ENCODE data around the gene ACP4. TPM values are rescaled to one million over a fixed set of nuclear protein-coding genes. Genes with fewer than 3 reads are reported as not detected.

The ACP4 gene
- total RNA-seq, 1 donor from 2014 or later: not detected

DNA sequence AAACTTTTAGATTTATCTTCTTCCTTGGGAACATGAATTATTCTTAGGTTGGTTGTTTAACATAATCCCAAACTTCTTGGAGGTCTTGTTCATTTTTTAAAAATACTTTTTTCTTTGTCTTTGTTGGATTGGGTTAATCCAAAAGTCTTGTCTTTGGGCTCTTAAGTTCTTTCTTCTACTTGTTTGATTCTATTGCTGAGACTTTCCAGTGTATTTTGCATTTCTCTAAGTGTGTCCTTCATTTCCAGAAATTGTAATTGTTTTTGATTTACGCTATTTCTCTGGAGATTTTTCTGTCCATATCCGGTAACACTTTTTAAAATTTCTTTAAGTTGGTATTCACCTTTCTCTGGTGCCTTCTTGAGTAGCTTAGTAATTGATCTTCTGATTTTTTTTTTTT lies 53.0 kb downstream of the ACP4 start:
- Mint-ChIP-seq H3K4me1 (peaks cover under 1% of the 10 kb centered on the region), H3K27me3 (ENCODE audit: low read depth) (peaks cover 71% of the 10 kb centered on the region), H3K9me3 (peaks cover 9% of the 10 kb centered on the region), H3K36me3 (peaks cover 1% of the 10 kb centered on the region), H3K27ac (no peak overlapping the region), H3K4me3 (no peak overlapping the region)
- TF ChIP-seq, protein P1, sequence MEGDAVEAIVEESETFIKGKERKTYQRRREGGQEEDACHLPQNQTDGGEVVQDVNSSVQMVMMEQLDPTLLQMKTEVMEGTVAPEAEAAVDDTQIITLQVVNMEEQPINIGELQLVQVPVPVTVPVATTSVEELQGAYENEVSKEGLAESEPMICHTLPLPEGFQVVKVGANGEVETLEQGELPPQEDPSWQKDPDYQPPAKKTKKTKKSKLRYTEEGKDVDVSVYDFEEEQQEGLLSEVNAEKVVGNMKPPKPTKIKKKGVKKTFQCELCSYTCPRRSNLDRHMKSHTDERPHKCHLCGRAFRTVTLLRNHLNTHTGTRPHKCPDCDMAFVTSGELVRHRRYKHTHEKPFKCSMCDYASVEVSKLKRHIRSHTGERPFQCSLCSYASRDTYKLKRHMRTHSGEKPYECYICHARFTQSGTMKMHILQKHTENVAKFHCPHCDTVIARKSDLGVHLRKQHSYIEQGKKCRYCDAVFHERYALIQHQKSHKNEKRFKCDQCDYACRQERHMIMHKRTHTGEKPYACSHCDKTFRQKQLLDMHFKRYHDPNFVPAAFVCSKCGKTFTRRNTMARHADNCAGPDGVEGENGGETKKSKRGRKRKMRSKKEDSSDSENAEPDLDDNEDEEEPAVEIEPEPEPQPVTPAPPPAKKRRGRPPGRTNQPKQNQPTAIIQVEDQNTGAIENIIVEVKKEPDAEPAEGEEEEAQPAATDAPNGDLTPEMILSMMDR (IDR thresholded peaks at IDR 0.05; ENCODE audit: unreplicated experiment): no peak
- no peak for DNase-seq (ENCODE audit: low spot score in 2 of 2, unreplicated experiment in 2 of 2)

DNA sequence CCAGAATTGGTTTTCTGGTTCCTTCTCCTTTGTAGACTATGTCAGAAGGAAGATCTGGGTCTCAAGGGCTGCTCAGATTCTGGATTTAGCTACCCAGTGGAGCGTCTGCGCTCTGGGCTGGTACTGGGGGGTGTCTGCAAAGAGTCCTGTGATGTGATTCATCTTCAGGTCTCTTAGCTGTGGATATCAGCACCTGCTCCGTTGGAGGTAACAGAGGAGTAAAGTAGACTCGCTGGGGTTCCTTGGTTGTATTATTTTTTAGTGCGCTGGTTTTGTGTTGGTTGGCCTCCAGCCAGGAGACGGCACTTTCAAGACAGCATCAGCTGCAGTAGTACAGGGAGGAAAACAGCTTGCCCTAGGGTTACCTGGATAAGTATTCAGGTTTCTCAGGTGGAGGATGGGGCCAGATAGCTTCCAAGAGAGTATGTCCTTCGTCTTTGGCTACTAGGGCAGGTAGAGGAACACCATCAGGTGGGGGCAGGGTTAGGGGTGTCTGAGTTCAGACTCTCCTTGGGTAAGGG lies 53.5 kb downstream of the ACP4 start:
- H3K27me3 Mint-ChIP-seq (ENCODE audit: low read depth): peaks cover 75% of the 10 kb centered on the region

DNA sequence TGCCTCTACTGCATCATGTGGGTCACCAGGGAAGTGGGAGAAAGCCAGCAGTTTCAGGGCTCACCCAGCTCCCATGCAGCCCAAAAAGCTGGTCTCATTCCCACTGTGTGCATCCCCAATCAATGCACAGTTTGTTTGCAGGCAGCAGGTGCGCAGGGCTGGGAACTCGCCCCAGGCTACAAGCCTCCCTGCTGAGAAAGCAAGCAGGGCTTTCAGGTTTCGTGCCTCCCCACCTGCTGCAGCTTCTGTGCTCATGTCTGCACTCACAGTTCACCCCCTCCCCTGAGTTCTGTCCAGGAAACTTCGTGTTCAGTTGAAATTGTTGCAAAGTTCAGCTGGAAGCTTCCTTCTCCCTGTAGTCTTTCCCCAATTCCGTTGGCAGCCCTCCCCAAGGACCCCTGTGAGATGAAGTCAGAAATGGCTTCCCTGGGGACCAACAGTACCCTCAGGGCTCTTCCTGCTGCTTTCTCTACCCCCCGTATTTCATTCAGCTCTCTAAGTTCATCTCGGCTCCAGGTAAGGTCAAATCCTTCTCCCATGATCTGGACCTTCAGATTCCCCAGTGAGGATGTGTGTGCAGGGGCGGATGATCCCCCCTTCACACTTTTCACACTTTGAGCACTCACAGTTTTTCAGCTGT lies 54.2 kb downstream of the ACP4 start:
- Mint-ChIP-seq H3K9me3 (peaks cover 9% of the 10 kb centered on the region), H3K4me1 (no peaks in the 10 kb centered on the region), H3K4me3 (no peak overlapping the region), H3K36me3 (peaks cover 1% of the 10 kb centered on the region), H3K27me3 (ENCODE audit: low read depth) (peaks cover 76% of the 10 kb centered on the region), H3K27ac (no peak overlapping the region)
- TF ChIP-seq, protein P1 (IDR thresholded peaks at IDR 0.05; ENCODE audit: unreplicated experiment): no peak
- DNase-seq (ENCODE audit: low spot score in 2 of 2, unreplicated experiment in 2 of 2): no peak

More for the DNA sequence above, 53.5 kb downstream of the ACP4 start:
- no peak for DNase-seq (ENCODE audit: low spot score in 2 of 2, unreplicated experiment in 2 of 2)
- peaks cover 9% of the 10 kb centered on the region for H3K9me3 Mint-ChIP-seq
- peaks cover 1% of the 10 kb centered on the region for H3K36me3 Mint-ChIP-seq
- H3K27ac Mint-ChIP-seq: no peak overlapping the region
- no peaks in the 10 kb centered on the region for H3K4me1 Mint-ChIP-seq
- no peak overlapping the region for H3K4me3 Mint-ChIP-seq
- TF ChIP-seq, protein P1 (IDR thresholded peaks at IDR 0.05; ENCODE audit: unreplicated experiment): no peak

Other genes with a start within 250 kb of the ACP4 start
- 15.2 to 16.9 TPM (median 16.3 TPM) in 3 replicates for gene LRRC4B, start 222.0 kb upstream of the ACP4 start, total RNA-seq
- gene SYT3, start 150.5 kb upstream of the ACP4 start, total RNA-seq: 0.31 to 0.77 TPM (median 0.60 TPM) in 3 replicates
- 3.0 to 5.0 TPM (median 3.5 TPM) in 3 replicates for gene C19orf81, start 141.0 kb upstream of the ACP4 start, total RNA-seq
- gene SHANK1, start 70.6 kb upstream of the ACP4 start, total RNA-seq: 11.9 to 14.0 TPM (median 13.5 TPM) in 3 replicates
- gene CLEC11A, start 67.1 kb upstream of the ACP4 start, total RNA-seq: 33.0 to 34.4 TPM (median 33.6 TPM) in 3 replicates
- not detected in 3 replicates for gene GPR32, start 20.0 kb upstream of the ACP4 start, total RNA-seq
- gene KLK1, start 33.4 kb downstream of the ACP4 start, total RNA-seq: 0.27 to 0.40 TPM in 2 of 3 replicates, not detected in the other
- not detected in 3 replicates for gene KLK15, start 43.2 kb downstream of the ACP4 start, total RNA-seq
- gene KLK3, start 64.5 kb downstream of the ACP4 start, total RNA-seq: not detected in 3 replicates
- gene KLK2, start 83.0 kb downstream of the ACP4 start, total RNA-seq: not detected in 3 replicates
- not detected in 3 replicates for gene KLK4, start 121.0 kb downstream of the ACP4 start, total RNA-seq
- gene KLK5, start 162.6 kb downstream of the ACP4 start, total RNA-seq: 8.9 to 11.5 TPM (median 9.5 TPM) in 3 replicates
- 14.6 to 15.4 TPM (median 15.4 TPM) in 3 replicates for gene KLK6, start 179.2 kb downstream of the ACP4 start, total RNA-seq
- 0.52 to 1.3 TPM (median 0.97 TPM) in 3 replicates for gene KLK7, start 193.5 kb downstream of the ACP4 start, total RNA-seq
- 5.4 to 8.6 TPM (median 6.9 TPM) in 3 replicates for gene KLK8, start 211.2 kb downstream of the ACP4 start, total RNA-seq
- 1.4 to 2.2 TPM (median 2.1 TPM) in 3 replicates for gene KLK10, start 229.3 kb downstream of the ACP4 start, total RNA-seq
- gene KLK11, start 236.2 kb downstream of the ACP4 start, total RNA-seq: not detected in 3 replicates
- not detected in 3 replicates for gene KLK12, start 244.6 kb downstream of the ACP4 start, total RNA-seq

Data from mesothelial cell of epicardium (in vitro differentiated cells).